WTC11 (cell line): ENCODE results near the gene CHD1L. TPM values are rescaled to one million over a fixed set of nuclear protein-coding genes. Genes with fewer than 3 reads are reported as not detected.

Source experiments
- ATAC-seq: fragments of 200-7000 bp; cut with Tn5 transposase; 2 replicates; pipeline ENCODE4 v1.10.0; 2021; ENCODE audit warnings: mild to moderate bottlenecking, moderate library complexity
- CTCF ChIA-PET: fragments of 300-600 bp; sonication (Branson Sonifier 250); formaldehyde crosslinking; loops from one replicate; lab custom pipeline; 2021; ENCODE audit warnings: antibody characterized with exemption; lab: Charles Lee
- POLR2A ChIA-PET: fragments of 350-600 bp; sonication (Branson Sonifier 250); formaldehyde crosslinking; loops from one replicate; lab custom pipeline; 2021; ENCODE audit warnings: antibody characterized with exemption; lab: Charles Lee
- DNase-seq: peaks from one replicate; pipeline ENCODE4 v3.0.0; 2021; ENCODE audit warnings: low spot score
- H3K27ac Mint-ChIP-seq: 2 replicates; pipeline ENCODE4 v1.8.0; 2021; ENCODE audit warnings: mixed read lengths
- H3K27me3 Mint-ChIP-seq: 2 replicates; pipeline ENCODE4 v1.8.0; 2021; ENCODE audit warnings: low read depth, mild to moderate bottlenecking, moderate library complexity, mixed read lengths
- H3K36me3 Mint-ChIP-seq: 2 replicates; pipeline ENCODE4 v1.8.0; 2021; ENCODE audit warnings: mixed read lengths
- H3K4me1 Mint-ChIP-seq: 2 replicates; pipeline ENCODE4 v1.8.0; 2022; ENCODE audit warnings: mixed read lengths
- H3K4me3 Mint-ChIP-seq: 2 replicates; pipeline ENCODE4 v1.8.0; 2021; ENCODE audit warnings: mild to moderate bottlenecking, moderate library complexity, mixed read lengths
- H3K9me3 Mint-ChIP-seq: 2 replicates; pipeline ENCODE4 v1.8.0; 2021; ENCODE audit warnings: mixed read lengths
- E2F5 ChIP-seq: sonication (generic); formaldehyde crosslinking; IDR thresholded peaks from 2 replicates; pipeline ENCODE4 v1.8.1; 2022; ENCODE audit warnings: mild to moderate bottlenecking, moderate library complexity, missing genetic modification reagents
- FOXJ3 ChIP-seq: sonication (generic); formaldehyde crosslinking; IDR thresholded peaks from 2 replicates; pipeline ENCODE4 v1.9.0; 2021; ENCODE audit warnings: missing genetic modification reagents, mild to moderate bottlenecking, borderline replicate concordance
- MYBL2 ChIP-seq: sonication (generic); formaldehyde crosslinking; IDR thresholded peaks from 2 replicates; pipeline ENCODE4 v1.8.1; 2023; ENCODE audit warnings: mild to moderate bottlenecking, moderate library complexity, missing genetic modification reagents
- RORB ChIP-seq: fragments of 250-450 bp; sonication (Bioruptor Pico); IDR thresholded peaks from 2 replicates; pipeline ENCODE4 v1.9.0; 2021; ENCODE audit warnings: mild to moderate bottlenecking
- SMAD3 ChIP-seq: sonication (generic); formaldehyde crosslinking; IDR thresholded peaks from 2 replicates; pipeline ENCODE4 v1.8.0; 2022; ENCODE audit warnings: missing genetic modification reagents, mild to moderate bottlenecking, borderline replicate concordance
- SOX15 ChIP-seq: fragments of 250-450 bp; sonication (Bioruptor Pico); IDR thresholded peaks from 2 replicates; pipeline ENCODE4 v1.9.0; 2021; ENCODE audit warnings: mild to moderate bottlenecking
- ZBTB21 ChIP-seq: sonication (generic); formaldehyde crosslinking; IDR thresholded peaks from 2 replicates; pipeline ENCODE4 v1.8.1; 2023; ENCODE audit warnings: mild to moderate bottlenecking, missing genetic modification reagents, borderline replicate concordance
- ZNF317 ChIP-seq: sonication (generic); formaldehyde crosslinking; IDR thresholded peaks from 2 replicates; pipeline ENCODE4 v1.8.1; 2023; ENCODE audit warnings: low read depth, mild to moderate bottlenecking, moderate library complexity, missing genetic modification reagents, borderline replicate concordance
- total RNA-seq: library from RNA; stranded (reverse); gene quantifications from 3 replicates; pipeline ENCODE4 v1.2.3, GENCODE V29; 2021
- TF ChIP-seq, protein P1 (sequence below): fragments of 250-450 bp; sonication (Bioruptor Pico); IDR thresholded peaks from 2 replicates; pipeline ENCODE4 v1.9.0; 2021; ENCODE audit warnings: mild to moderate bottlenecking, borderline replicate concordance
- TF ChIP-seq, protein P2 (sequence below): fragments of 250-450 bp; sonication (Bioruptor Pico); IDR thresholded peaks from 2 replicates; pipeline ENCODE4 v2.1.2; 2022; ENCODE audit warnings: mild to moderate bottlenecking, moderate library complexity
- TF ChIP-seq, protein P3 (sequence below): sonication (generic); formaldehyde crosslinking; IDR thresholded peaks from 2 replicates; pipeline ENCODE4 v1.8.0; 2023; ENCODE audit warnings: mild to moderate bottlenecking, missing genetic modification reagents
- TF ChIP-seq, protein P4 (sequence below): sonication (generic); formaldehyde crosslinking; IDR thresholded peaks from 2 replicates; pipeline ENCODE4 v1.8.0; 2022; ENCODE audit warnings: mild to moderate bottlenecking, missing genetic modification reagents
- TF ChIP-seq, protein P5 (sequence below): sonication (generic); formaldehyde crosslinking; IDR thresholded peaks from 2 replicates; pipeline ENCODE4 v1.8.1; 2022; ENCODE audit warnings: low read depth, mild to moderate bottlenecking, moderate library complexity, missing genetic modification reagents, borderline replicate concordance

CHD1L gene
- total RNA-seq, 1 experiment from 2014 or later = 68.7 TPM

DNA sequence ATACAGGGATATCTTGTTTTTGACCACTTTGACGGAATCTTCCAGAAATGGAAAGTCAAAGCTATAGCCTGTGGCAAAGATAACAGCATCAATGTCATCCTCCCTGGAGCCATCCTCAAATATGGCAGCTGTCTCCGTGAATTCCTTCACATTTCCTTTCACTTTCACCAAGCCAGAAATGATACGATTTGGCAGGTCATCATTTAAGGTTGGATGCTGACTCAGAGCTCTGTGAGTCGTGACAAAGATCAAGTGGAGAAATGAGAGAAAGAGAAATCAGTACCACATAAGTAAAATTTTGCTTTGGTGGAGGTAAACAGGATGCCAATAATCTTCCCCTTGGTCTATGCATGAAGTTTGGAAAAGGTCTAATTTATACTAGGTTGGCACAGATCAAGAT lies 41.2 kb upstream of the CHD1L start:
- ATAC-seq = no peak

More for the DNA sequence above, 41.2 kb upstream of the CHD1L start:
- Mint-ChIP-seq H3K27ac (no peak overlapping the region), H3K27me3 (no peaks in the 10 kb centered on the region; the same call in 1 of the 2 replicates), H3K4me1 (no peaks in the 10 kb centered on the region), H3K9me3 (no peaks in the 10 kb centered on the region), H3K36me3 (no peaks in the 10 kb centered on the region), H3K4me3 (no peak overlapping the region)
- ChIA-PET POLR2A (no interaction called here), CTCF (no interaction called here)
- no peak for DNase-seq
- TF ChIP-seq, protein P1, sequence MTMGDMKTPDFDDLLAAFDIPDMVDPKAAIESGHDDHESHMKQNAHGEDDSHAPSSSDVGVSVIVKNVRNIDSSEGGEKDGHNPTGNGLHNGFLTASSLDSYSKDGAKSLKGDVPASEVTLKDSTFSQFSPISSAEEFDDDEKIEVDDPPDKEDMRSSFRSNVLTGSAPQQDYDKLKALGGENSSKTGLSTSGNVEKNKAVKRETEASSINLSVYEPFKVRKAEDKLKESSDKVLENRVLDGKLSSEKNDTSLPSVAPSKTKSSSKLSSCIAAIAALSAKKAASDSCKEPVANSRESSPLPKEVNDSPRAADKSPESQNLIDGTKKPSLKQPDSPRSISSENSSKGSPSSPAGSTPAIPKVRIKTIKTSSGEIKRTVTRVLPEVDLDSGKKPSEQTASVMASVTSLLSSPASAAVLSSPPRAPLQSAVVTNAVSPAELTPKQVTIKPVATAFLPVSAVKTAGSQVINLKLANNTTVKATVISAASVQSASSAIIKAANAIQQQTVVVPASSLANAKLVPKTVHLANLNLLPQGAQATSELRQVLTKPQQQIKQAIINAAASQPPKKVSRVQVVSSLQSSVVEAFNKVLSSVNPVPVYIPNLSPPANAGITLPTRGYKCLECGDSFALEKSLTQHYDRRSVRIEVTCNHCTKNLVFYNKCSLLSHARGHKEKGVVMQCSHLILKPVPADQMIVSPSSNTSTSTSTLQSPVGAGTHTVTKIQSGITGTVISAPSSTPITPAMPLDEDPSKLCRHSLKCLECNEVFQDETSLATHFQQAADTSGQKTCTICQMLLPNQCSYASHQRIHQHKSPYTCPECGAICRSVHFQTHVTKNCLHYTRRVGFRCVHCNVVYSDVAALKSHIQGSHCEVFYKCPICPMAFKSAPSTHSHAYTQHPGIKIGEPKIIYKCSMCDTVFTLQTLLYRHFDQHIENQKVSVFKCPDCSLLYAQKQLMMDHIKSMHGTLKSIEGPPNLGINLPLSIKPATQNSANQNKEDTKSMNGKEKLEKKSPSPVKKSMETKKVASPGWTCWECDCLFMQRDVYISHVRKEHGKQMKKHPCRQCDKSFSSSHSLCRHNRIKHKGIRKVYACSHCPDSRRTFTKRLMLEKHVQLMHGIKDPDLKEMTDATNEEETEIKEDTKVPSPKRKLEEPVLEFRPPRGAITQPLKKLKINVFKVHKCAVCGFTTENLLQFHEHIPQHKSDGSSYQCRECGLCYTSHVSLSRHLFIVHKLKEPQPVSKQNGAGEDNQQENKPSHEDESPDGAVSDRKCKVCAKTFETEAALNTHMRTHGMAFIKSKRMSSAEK (CRISPR knock-in tag) = no peak
- no peak for TF ChIP-seq ZBTB21
- TF ChIP-seq, protein P2, sequence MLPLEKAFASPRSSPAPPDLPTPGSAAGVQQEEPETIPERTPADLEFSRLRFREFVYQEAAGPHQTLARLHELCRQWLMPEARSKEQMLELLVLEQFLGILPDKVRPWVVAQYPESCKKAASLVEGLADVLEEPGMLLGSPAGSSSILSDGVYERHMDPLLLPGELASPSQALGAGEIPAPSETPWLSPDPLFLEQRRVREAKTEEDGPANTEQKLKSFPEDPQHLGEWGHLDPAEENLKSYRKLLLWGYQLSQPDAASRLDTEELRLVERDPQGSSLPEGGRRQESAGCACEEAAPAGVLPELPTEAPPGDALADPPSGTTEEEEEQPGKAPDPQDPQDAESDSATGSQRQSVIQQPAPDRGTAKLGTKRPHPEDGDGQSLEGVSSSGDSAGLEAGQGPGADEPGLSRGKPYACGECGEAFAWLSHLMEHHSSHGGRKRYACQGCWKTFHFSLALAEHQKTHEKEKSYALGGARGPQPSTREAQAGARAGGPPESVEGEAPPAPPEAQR (CRISPR knock-in tag) = no peak
- no peak for TF ChIP-seq SOX15
- TF ChIP-seq, protein P3, sequence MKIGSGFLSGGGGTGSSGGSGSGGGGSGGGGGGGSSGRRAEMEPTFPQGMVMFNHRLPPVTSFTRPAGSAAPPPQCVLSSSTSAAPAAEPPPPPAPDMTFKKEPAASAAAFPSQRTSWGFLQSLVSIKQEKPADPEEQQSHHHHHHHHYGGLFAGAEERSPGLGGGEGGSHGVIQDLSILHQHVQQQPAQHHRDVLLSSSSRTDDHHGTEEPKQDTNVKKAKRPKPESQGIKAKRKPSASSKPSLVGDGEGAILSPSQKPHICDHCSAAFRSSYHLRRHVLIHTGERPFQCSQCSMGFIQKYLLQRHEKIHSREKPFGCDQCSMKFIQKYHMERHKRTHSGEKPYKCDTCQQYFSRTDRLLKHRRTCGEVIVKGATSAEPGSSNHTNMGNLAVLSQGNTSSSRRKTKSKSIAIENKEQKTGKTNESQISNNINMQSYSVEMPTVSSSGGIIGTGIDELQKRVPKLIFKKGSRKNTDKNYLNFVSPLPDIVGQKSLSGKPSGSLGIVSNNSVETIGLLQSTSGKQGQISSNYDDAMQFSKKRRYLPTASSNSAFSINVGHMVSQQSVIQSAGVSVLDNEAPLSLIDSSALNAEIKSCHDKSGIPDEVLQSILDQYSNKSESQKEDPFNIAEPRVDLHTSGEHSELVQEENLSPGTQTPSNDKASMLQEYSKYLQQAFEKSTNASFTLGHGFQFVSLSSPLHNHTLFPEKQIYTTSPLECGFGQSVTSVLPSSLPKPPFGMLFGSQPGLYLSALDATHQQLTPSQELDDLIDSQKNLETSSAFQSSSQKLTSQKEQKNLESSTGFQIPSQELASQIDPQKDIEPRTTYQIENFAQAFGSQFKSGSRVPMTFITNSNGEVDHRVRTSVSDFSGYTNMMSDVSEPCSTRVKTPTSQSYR (CRISPR knock-in tag) = no peak
- TF ChIP-seq, protein P4, sequence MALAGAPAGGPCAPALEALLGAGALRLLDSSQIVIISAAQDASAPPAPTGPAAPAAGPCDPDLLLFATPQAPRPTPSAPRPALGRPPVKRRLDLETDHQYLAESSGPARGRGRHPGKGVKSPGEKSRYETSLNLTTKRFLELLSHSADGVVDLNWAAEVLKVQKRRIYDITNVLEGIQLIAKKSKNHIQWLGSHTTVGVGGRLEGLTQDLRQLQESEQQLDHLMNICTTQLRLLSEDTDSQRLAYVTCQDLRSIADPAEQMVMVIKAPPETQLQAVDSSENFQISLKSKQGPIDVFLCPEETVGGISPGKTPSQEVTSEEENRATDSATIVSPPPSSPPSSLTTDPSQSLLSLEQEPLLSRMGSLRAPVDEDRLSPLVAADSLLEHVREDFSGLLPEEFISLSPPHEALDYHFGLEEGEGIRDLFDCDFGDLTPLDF (CRISPR knock-in tag) = no peak
- no peak for TF ChIP-seq ZNF317 (CRISPR knock-in tag)
- no peak for TF ChIP-seq RORB (CRISPR knock-in tag)
- TF ChIP-seq FOXJ3 (CRISPR knock-in tag) = no peak
- TF ChIP-seq SMAD3 (CRISPR knock-in tag) = no peak
- no peak for TF ChIP-seq MYBL2
- TF ChIP-seq, protein P5, sequence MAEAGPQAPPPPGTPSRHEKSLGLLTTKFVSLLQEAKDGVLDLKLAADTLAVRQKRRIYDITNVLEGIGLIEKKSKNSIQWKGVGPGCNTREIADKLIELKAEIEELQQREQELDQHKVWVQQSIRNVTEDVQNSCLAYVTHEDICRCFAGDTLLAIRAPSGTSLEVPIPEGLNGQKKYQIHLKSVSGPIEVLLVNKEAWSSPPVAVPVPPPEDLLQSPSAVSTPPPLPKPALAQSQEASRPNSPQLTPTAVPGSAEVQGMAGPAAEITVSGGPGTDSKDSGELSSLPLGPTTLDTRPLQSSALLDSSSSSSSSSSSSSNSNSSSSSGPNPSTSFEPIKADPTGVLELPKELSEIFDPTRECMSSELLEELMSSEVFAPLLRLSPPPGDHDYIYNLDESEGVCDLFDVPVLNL (CRISPR knock-in tag) = no peak
- TF ChIP-seq E2F5 (CRISPR knock-in tag) = no peak
